ENCODE measurements around the gene ABCC4.

DNA sequence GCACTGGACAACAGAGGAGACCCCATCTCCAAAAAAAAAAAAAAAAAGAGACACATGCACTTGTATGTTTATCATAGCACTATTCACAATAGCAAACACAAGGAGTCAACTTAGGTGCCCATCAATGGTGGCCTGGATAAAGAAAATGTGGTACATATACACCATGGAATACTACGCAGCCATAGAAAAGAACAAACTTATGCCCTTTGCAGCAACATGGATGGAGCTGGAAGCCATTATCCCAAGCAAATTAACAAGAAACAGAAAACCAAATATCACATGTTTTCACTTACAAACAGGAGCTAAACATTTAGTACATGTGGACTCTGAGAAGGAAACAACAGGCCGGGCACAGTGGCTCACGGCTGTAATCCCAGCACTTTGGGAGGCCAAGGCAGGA lies 155.7 kb downstream of the ABCC4 start:
- no peak for TF ChIP-seq EZH2 (IDR thresholded peaks at IDR 0.05; ENCODE audit: low read depth)
- no peak for TF ChIP-seq CTCF (conservative IDR thresholded peaks at IDR 0.05)

Measured in PC-9 (cell line).